SK-N-SH treated with all-trans-retinoic acid at 6 μM for 48 hours (cell line): ENCODE measurements around the gene NKPD1.

ENCODE experiments used
- ATAC-seq: fragments of 200-7000 bp; cut with Tn5 transposase; 3 replicates; pipeline ENCODE4 v1.9.1; 2020; ENCODE audit warnings: mild to moderate bottlenecking, moderate library complexity
- ARNTL ChIP-seq: fragments of 450-650 bp; formaldehyde crosslinking; IDR thresholded peaks from 2 replicates; pipeline ENCODE4 v1.5.0; 2020; ENCODE audit warnings: low read depth, mild to moderate bottlenecking, moderate library complexity, borderline replicate concordance
- BACH2 ChIP-seq: fragments of 250-450 bp; sonication (Bioruptor Pico); IDR thresholded peaks from 2 replicates; pipeline ENCODE4 v1.9.0; 2021; ENCODE audit warnings: mild to moderate bottlenecking, borderline replicate concordance
- CREB5 ChIP-seq: fragments of 250-450 bp; sonication (Bioruptor Pico); IDR thresholded peaks from 2 replicates; pipeline ENCODE4 v1.5.1; 2020; ENCODE audit warnings: low read depth, mild to moderate bottlenecking, moderate library complexity
- CSDC2 ChIP-seq: fragments of 250-450 bp; sonication (Bioruptor Pico); IDR thresholded peaks from 2 replicates; pipeline ENCODE4 v1.5.0; 2020; ENCODE audit warnings: mild to moderate bottlenecking, moderate library complexity
- CSRNP3 ChIP-seq: fragments of 250-450 bp; sonication (Bioruptor Pico); IDR thresholded peaks from 2 replicates; pipeline ENCODE4 v1.5.1; 2021; ENCODE audit warnings: mild to moderate bottlenecking, moderate library complexity
- ESRRG ChIP-seq: fragments of 250-450 bp; sonication (Bioruptor Pico); IDR thresholded peaks from 2 replicates; pipeline ENCODE4 v1.6.1; 2021; ENCODE audit warnings: mild to moderate bottlenecking
- GLIS3 ChIP-seq: fragments of 250-450 bp; sonication (Bioruptor Pico); IDR thresholded peaks from 2 replicates; pipeline ENCODE4 v1.5.0; 2020; ENCODE audit warnings: mild to moderate bottlenecking, moderate library complexity
- ISL1 ChIP-seq: fragments of 250-450 bp; sonication (Bioruptor Pico); IDR thresholded peaks from 2 replicates; pipeline ENCODE4 v2.1.2; 2022; ENCODE audit warnings: mild to moderate bottlenecking, moderate library complexity
- OSR1 ChIP-seq: fragments of 250-450 bp; sonication (Bioruptor Pico); IDR thresholded peaks from 2 replicates; pipeline ENCODE4 v1.8.0; 2022; ENCODE audit warnings: moderate library complexity, mild to moderate bottlenecking, inconsistent platforms
- PATZ1 ChIP-seq: fragments of 250-450 bp; sonication (Bioruptor Pico); IDR thresholded peaks from 2 replicates; pipeline ENCODE4 v1.8.0; 2020; ENCODE audit warnings: mild to moderate bottlenecking, moderate library complexity, borderline replicate concordance
- PPARA ChIP-seq: fragments of 250-450 bp; sonication (Bioruptor Pico); IDR thresholded peaks from 2 replicates; pipeline ENCODE4 v1.5.0; 2020; ENCODE audit warnings: mild to moderate bottlenecking, borderline replicate concordance
- RARB ChIP-seq: fragments of 250-450 bp; sonication (Bioruptor Pico); IDR thresholded peaks from 2 replicates; pipeline ENCODE4 v1.8.0; 2021; ENCODE audit warnings: mild to moderate bottlenecking, moderate library complexity
- SNAI2 ChIP-seq: fragments of 250-450 bp; sonication (Bioruptor Pico); IDR thresholded peaks from 2 replicates; pipeline ENCODE4 v1.5.0; 2020; ENCODE audit warnings: mild to moderate bottlenecking, moderate library complexity
- TCF4 ChIP-seq: fragments of 250-450 bp; sonication (Bioruptor Pico); IDR thresholded peaks from 2 replicates; pipeline ENCODE4 v1.8.0; 2021; ENCODE audit warnings: mild to moderate bottlenecking, moderate library complexity, borderline replicate concordance
- TOX ChIP-seq: fragments of 250-450 bp; sonication (Bioruptor Pico); IDR thresholded peaks from 2 replicates; pipeline ENCODE4 v1.8.0; 2021; ENCODE audit warnings: mild to moderate bottlenecking, moderate library complexity, borderline replicate concordance
- TSHZ2 ChIP-seq: fragments of 250-450 bp; sonication (Bioruptor Pico); IDR thresholded peaks from 2 replicates; pipeline ENCODE4 v1.5.0; 2020; ENCODE audit warnings: mild to moderate bottlenecking, moderate library complexity
- ZFP3 ChIP-seq: fragments of 250-450 bp; sonication (Bioruptor Pico); IDR thresholded peaks from 2 replicates; pipeline ENCODE4 v1.5.0; 2020; ENCODE audit warnings: mild to moderate bottlenecking, moderate library complexity
- ZFP30 ChIP-seq: fragments of 450-650 bp; formaldehyde crosslinking; IDR thresholded peaks from 2 replicates; pipeline ENCODE4 v1.5.0; 2022; ENCODE audit warnings: mild to moderate bottlenecking, moderate library complexity
- ZNF565 ChIP-seq: fragments of 450-650 bp; formaldehyde crosslinking; conservative IDR thresholded peaks from 2 replicates; pipeline ENCODE4 v1.5.0; 2020; ENCODE audit warnings: low read depth, mild to moderate bottlenecking, moderate library complexity
- ZNF70 ChIP-seq: fragments of 450-650 bp; formaldehyde crosslinking; IDR thresholded peaks from 2 replicates; pipeline ENCODE4 v1.5.0; 2020; ENCODE audit warnings: mild to moderate bottlenecking, moderate library complexity

NKPD1 gene

GRCh38 chr19:45179892-45180370 is 19.1 kb upstream of the NKPD1 start:
- no peak for ATAC-seq
- TF ChIP-seq SNAI2 (CRISPR knock-in tag) (no peak), ZNF70 (CRISPR knock-in tag) (no peak), ZFP30 (no peak), OSR1 (CRISPR knock-in tag) (no peak), PPARA (CRISPR knock-in tag) (no peak), TOX (CRISPR knock-in tag) (no peak), ESRRG (CRISPR knock-in tag) (no peak), PATZ1 (CRISPR knock-in tag) (no peak), TSHZ2 (CRISPR knock-in tag) (no peak), ZFP3 (CRISPR knock-in tag) (no peak), ARNTL (CRISPR knock-in tag) (no peak), ISL1 (CRISPR knock-in tag) (no peak)

- 0 out of 2 replicates have a peak, but pooled peaks have one; percentile 18 for TF ChIP-seq CSDC2
- no peak for TF ChIP-seq ZNF565 (CRISPR knock-in tag)
- no peak for TF ChIP-seq RARB (CRISPR knock-in tag)
- no peak for TF ChIP-seq BACH2 (CRISPR knock-in tag)
- no peak for TF ChIP-seq CSRNP3 (CRISPR knock-in tag)
- no peak for ATAC-seq
These were observed 18.5 kb upstream of the NKPD1 start for GRCh38 chr19:45179072-45179891.

- peak; percentile 94 for ATAC-seq
- TF ChIP-seq CREB5 (CRISPR knock-in tag) (no peak), ARNTL (CRISPR knock-in tag) (peak; percentile 97)
These were observed 17.7 kb upstream of the NKPD1 start, which contains the start of gene BLOC1S3 for GRCh38 chr19:45178262-45179071. Gene BLOC1S3 (plus strand): TSS chr19:45178784. CDS start chr19:45179297, 513 bp downstream.

GRCh38 chr19:45177817-45178261 is 17.1 kb upstream of the NKPD1 start, which contains the start of gene TRAPPC6A:
Gene TRAPPC6A (minus strand): TSS chr19:45178237. CDS start chr19:45178218, 19 bp downstream.
- ATAC-seq = peak; percentile 5
- no peak for TF ChIP-seq GLIS3
- TF ChIP-seq TCF4 (CRISPR knock-in tag) = no peak
- no peak for TF ChIP-seq OSR1 (CRISPR knock-in tag)
- no peak for TF ChIP-seq TSHZ2 (CRISPR knock-in tag)
- TF ChIP-seq SNAI2 (CRISPR knock-in tag) = no peak
- TF ChIP-seq CSDC2 = no peak
- TF ChIP-seq PATZ1 (CRISPR knock-in tag) = no peak
- no peak for TF ChIP-seq ARNTL (CRISPR knock-in tag)
- TF ChIP-seq ESRRG (CRISPR knock-in tag) = no peak
- no peak for TF ChIP-seq TOX (CRISPR knock-in tag)
- TF ChIP-seq ZFP3 (CRISPR knock-in tag) = no peak
- no peak for TF ChIP-seq ZNF70 (CRISPR knock-in tag)
- TF ChIP-seq RARB (CRISPR knock-in tag) = no peak
- no peak for TF ChIP-seq ISL1 (CRISPR knock-in tag)
